CD4-positive, alpha-beta T cell treated with Interleukin-6 at 100 ng/mL for 8 hours (primary cell): ENCODE measurements around the gene PTPN14.
"Not testable (repeated sequence)": the region's sequence is repeated elsewhere in the genome, so short reads cannot be mapped to it uniquely, and the experiment has no call there.

Experiments used
- DNase-seq: peaks from one replicate; pipeline ENCODE4 v3.0.0-alpha.2; 2020; ENCODE audit warnings: mixed read lengths, low spot score

The PTPN14 gene

GRCh38 chr1:214551436-214552173 lies at the start of gene PTPN14:
Gene PTPN14 (minus strand): TSS chr1:214551602. CDS start chr1:214464803, 86,799 bp downstream.
- no peak for DNase-seq

- no peak for DNase-seq
Measured at GRCh38 chr1:214593158-214593557, 41.8 kb upstream of the PTPN14 start.

GRCh38 chr1:214591918-214592317 lies 40.5 kb upstream of the PTPN14 start:
- DNase-seq = not testable (repeated sequence)

GRCh38 chr1:214590696-214591095 lies 39.3 kb upstream of the PTPN14 start:
- no peak for DNase-seq

GRCh38 chr1:214588963-214589597 lies 37.7 kb upstream of the PTPN14 start:
- no peak for DNase-seq

GRCh38 chr1:214587165-214587564 lies 35.8 kb upstream of the PTPN14 start:
- DNase-seq = no peak

- no peak for DNase-seq
Measured at GRCh38 chr1:214586621-214587020, 35.2 kb upstream of the PTPN14 start.

- DNase-seq = no peak
Measured at GRCh38 chr1:214584805-214585766, 33.7 kb upstream of the PTPN14 start.

- DNase-seq = no peak
Measured at GRCh38 chr1:214583824-214584554, 32.6 kb upstream of the PTPN14 start.

- DNase-seq = no peak
Measured at GRCh38 chr1:214583113-214583512, 31.7 kb upstream of the PTPN14 start.

- DNase-seq = no peak
Measured at GRCh38 chr1:214582289-214582891, 31.0 kb upstream of the PTPN14 start.

- DNase-seq = no peak
Measured at GRCh38 chr1:214581785-214582184, 30.4 kb upstream of the PTPN14 start.

GRCh38 chr1:214579183-214579582 lies 27.8 kb upstream of the PTPN14 start:
- no peak for DNase-seq

- DNase-seq = not testable (repeated sequence)
Measured at GRCh38 chr1:214576120-214576519, 24.7 kb upstream of the PTPN14 start.

- no peak for DNase-seq
Measured at GRCh38 chr1:214574598-214575411, 23.4 kb upstream of the PTPN14 start.

- DNase-seq = no peak
Measured at GRCh38 chr1:214573386-214574318, 22.2 kb upstream of the PTPN14 start.

- DNase-seq = no peak
Measured at GRCh38 chr1:214571281-214571680, 19.9 kb upstream of the PTPN14 start.

GRCh38 chr1:214570442-214570841 lies 19.0 kb upstream of the PTPN14 start:
- DNase-seq = no peak

GRCh38 chr1:214569357-214570004 lies 18.1 kb upstream of the PTPN14 start:
- DNase-seq = no peak
